GM23338 (cell line): Measurements from ENCODE around the gene S100A7. TPM values are rescaled to one million over a fixed set of nuclear protein-coding genes. Genes with fewer than 3 reads are reported as not detected.

ENCODE experiments used
- ATAC-seq: fragments of 200-7000 bp; cut with Tn5 transposase; 3 replicates; pipeline ENCODE4 v1.9.1; 2020
- DNase-seq: peaks from one replicate; pipeline ENCODE4 v3.0.0-alpha.2; 2015; ENCODE audit warnings: low spot score
- H2AFZ ChIP-seq: fragments of 200-600 bp; sonication (generic); 2 replicates; pipeline ENCODE4 v1.8.0; 2016; ENCODE audit warnings: antibody characterized with exemption, mild to moderate bottlenecking, moderate library complexity
- H3F3A ChIP-seq: fragments of 200-600 bp; sonication (generic); replicated peaks from 2 replicates; pipeline ENCODE4 v1.8.0; 2017; ENCODE audit warnings: antibody characterized with exemption, mixed run types, low read depth
- H3K27ac ChIP-seq: fragments of 200-600 bp; sonication (generic); 2 replicates; pipeline ENCODE4 v1.6.1; 2016; ENCODE audit warnings: low read depth
- H3K27me3 ChIP-seq: fragments of 200-600 bp; sonication (generic); 2 replicates; pipeline ENCODE4 v1.8.0; 2016; ENCODE audit warnings: mild to moderate bottlenecking, mixed run types, moderate library complexity; ENCODE audit not compliant: insufficient read depth
- H3K36me3 ChIP-seq: fragments of 200-600 bp; sonication (generic); 2 replicates; pipeline ENCODE4 v1.8.0; 2016; ENCODE audit warnings: mild to moderate bottlenecking; ENCODE audit not compliant: insufficient read depth
- H3K4me1 ChIP-seq: fragments of 200-600 bp; sonication (generic); 2 replicates; pipeline ENCODE4 v1.8.0; 2016; ENCODE audit warnings: mild to moderate bottlenecking, moderate library complexity; ENCODE audit not compliant: insufficient read depth
- H3K4me2 ChIP-seq: fragments of 200-600 bp; sonication (generic); 2 replicates; pipeline ENCODE4 v1.7.1; 2017; ENCODE audit warnings: mixed run types
- H3K4me3 ChIP-seq: fragments of 200-600 bp; sonication (generic); 2 replicates; pipeline ENCODE4 v1.6.1; 2016; ENCODE audit warnings: mixed run types
- H3K79me2 ChIP-seq: fragments of 200-600 bp; sonication (generic); replicated peaks from 2 replicates; pipeline ENCODE4 v1.8.0; 2017; ENCODE audit warnings: mild to moderate bottlenecking; ENCODE audit not compliant: insufficient read depth
- H3K9me2 ChIP-seq: fragments of 200-600 bp; sonication (generic); 2 replicates; pipeline ENCODE4 v1.8.0; 2017; ENCODE audit not compliant: insufficient read depth
- H4K20me1 ChIP-seq: fragments of 200-600 bp; sonication (generic); replicated peaks from 2 replicates; pipeline ENCODE4 v1.8.0; 2017; ENCODE audit warnings: mild to moderate bottlenecking; ENCODE audit not compliant: insufficient read depth
- H3K27ac Mint-ChIP-seq: 2 replicates; pipeline ENCODE4 v1.8.0; 2020; ENCODE audit warnings: inconsistent platforms, mild to moderate bottlenecking, moderate library complexity, mixed read lengths
- H3K27me3 Mint-ChIP-seq: 3 replicates; pipeline ENCODE4 v1.8.0; 2022; ENCODE audit warnings: low read depth, mild to moderate bottlenecking, moderate library complexity, mixed read lengths, inconsistent platforms; ENCODE audit not compliant: insufficient read depth, poor library complexity
- H3K36me3 Mint-ChIP-seq: 3 replicates; pipeline ENCODE4 v1.8.0; 2021; ENCODE audit warnings: low read depth, mild to moderate bottlenecking, inconsistent platforms, moderate library complexity, mixed read lengths
- H3K4me1 Mint-ChIP-seq: 3 replicates; pipeline ENCODE4 v1.8.0; 2020; ENCODE audit warnings: mild to moderate bottlenecking, inconsistent platforms, mixed read lengths
- H3K4me3 Mint-ChIP-seq: 3 replicates; pipeline ENCODE4 v1.8.0; 2021; ENCODE audit warnings: moderate library complexity, mild to moderate bottlenecking, inconsistent platforms, mixed read lengths
- H3K9me3 Mint-ChIP-seq: 3 replicates; pipeline ENCODE4 v1.8.0; 2020; ENCODE audit warnings: moderate library complexity, mild to moderate bottlenecking, inconsistent platforms, mixed read lengths
- CREB1 ChIP-seq: fragments of 250-450 bp; sonication (Bioruptor Pico); IDR thresholded peaks from 2 replicates; pipeline ENCODE4 v1.5.0; 2020; ENCODE audit warnings: low read depth, mild to moderate bottlenecking, moderate library complexity
- EZH2 ChIP-seq: fragments of 200-600 bp; sonication (generic); IDR thresholded peaks from one replicate; pipeline ENCODE4 v1.8.0; 2017; ENCODE audit warnings: antibody characterized with exemption, mild to moderate bottlenecking, low read depth; ENCODE audit not compliant: unreplicated experiment
- EZH2phosphoT487 ChIP-seq: fragments of 200-600 bp; sonication (generic); IDR thresholded peaks from one replicate; pipeline ENCODE4 v1.8.1; 2018; ENCODE audit warnings: antibody characterized with exemption; ENCODE audit not compliant: unreplicated experiment
- JUNB ChIP-seq: IDR thresholded peaks from one replicate; pipeline ENCODE4 v1.6.1; 2016; ENCODE audit warnings: antibody characterized with exemption; ENCODE audit not compliant: unreplicated experiment
- NANOG ChIP-seq: IDR thresholded peaks from 2 replicates; pipeline ENCODE4 v1.6.1; 2016; ENCODE audit warnings: antibody characterized with exemption, borderline replicate concordance
- POLR2AphosphoS5 ChIP-seq: IDR thresholded peaks from 2 replicates; pipeline ENCODE4 v1.6.1; 2016; ENCODE audit warnings: antibody characterized with exemption, low read depth
- STAT1 ChIP-seq: IDR thresholded peaks from one replicate; pipeline ENCODE4 v1.6.1; 2016; ENCODE audit warnings: antibody characterized with exemption; ENCODE audit not compliant: unreplicated experiment
- ZNF114 ChIP-seq: fragments of 250-450 bp; sonication (Bioruptor Pico); IDR thresholded peaks from 2 replicates; pipeline ENCODE4 v1.5.0; 2020; ENCODE audit warnings: mild to moderate bottlenecking, moderate library complexity
- ZNF331 ChIP-seq: fragments of 250-450 bp; sonication (Bioruptor Pico); IDR thresholded peaks from 2 replicates; pipeline ENCODE4 v1.5.0; 2020; ENCODE audit warnings: low read depth, mild to moderate bottlenecking, moderate library complexity
- polyA plus RNA-seq: library from polyadenylated mRNA; unstranded; fragments of >200 nt; fragmentation: Nextera tagmentation; extraction: Ambion mirVana; gene quantifications from 2 replicates; pipeline ENCODE4 v1.2.1, GENCODE V29; 2016
- total RNA-seq: library from RNA; depleted of rRNA; stranded (reverse); fragments of >200 nt; shearing (Covaris generic); gene quantifications from 2 replicates; pipeline ENCODE4 v1.2.3, GENCODE V29; 2014
- TF ChIP-seq, protein P1 (sequence below): fragments of 250-450 bp; sonication (Bioruptor Pico); IDR thresholded peaks from 2 replicates; pipeline ENCODE4 v1.5.0; 2020; ENCODE audit warnings: mild to moderate bottlenecking, moderate library complexity
- TF ChIP-seq, protein P2 (sequence below): IDR thresholded peaks from 2 replicates; pipeline ENCODE4 v1.6.1; 2016; ENCODE audit warnings: antibody characterized with exemption
- TF ChIP-seq, protein P3 (sequence below): IDR thresholded peaks from one replicate; pipeline ENCODE4 v1.6.1; 2018; ENCODE audit warnings: antibody characterized with exemption; ENCODE audit not compliant: unreplicated experiment
- TF ChIP-seq, protein P4 (sequence below), 2 experiments: fragments of 200-600 bp in 1 of 2; sonication (generic) in 1 of 2; conservative IDR thresholded peaks; 2 replicates each; pipeline versions ENCODE4 v1.5.1 to v1.6.1; 2016 to 2017; ENCODE audit warnings: antibody characterized with exemption in 2 of 2, low read depth in 2 of 2, mild to moderate bottlenecking in 2 of 2, moderate library complexity in 1 of 2

S100A7 gene
- total and polyA plus RNA-seq, 2 experiments from 2014 or later, result not detected

DNA sequence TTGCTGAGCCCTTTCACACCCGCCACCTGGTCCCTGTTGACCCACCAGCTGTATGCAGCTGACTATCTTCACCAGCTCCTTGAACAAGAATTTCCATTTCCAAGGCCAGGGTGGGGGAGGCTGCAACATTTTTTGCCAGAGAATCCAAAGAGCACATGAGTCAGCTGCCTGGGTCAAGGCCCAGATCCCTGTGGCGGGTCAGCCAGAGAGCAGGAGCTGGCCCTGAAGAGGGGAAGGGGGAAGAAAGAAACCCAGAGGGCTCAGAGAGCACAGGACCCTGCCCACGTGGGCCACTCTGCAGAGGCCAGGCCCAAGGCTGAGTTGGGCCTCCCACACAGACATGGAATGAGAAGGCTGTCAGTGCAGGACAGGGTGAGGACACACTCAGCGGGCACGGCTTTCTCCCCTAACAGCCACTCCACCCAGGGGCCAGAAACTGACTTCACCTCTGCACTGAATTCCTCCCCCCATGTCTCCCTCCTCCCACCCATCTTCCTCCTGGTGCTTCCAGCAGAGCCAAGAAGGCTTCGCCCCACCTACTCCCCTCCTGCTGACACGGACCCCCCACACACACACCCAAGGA is 46.5 kb upstream of the S100A7 start:
- Mint-ChIP-seq H3K4me3 (no peak overlapping the region), H3K9me3 (no peaks in the 10 kb centered on the region), H3K36me3 (no peaks in the 10 kb centered on the region), H3K4me1 (peaks cover 10% of the 10 kb centered on the region; the same call in 1 of the 3 replicates), H3K27ac (no peak overlapping the region), H3K27me3 (peaks cover 2% of the 10 kb centered on the region)
- peak overlapping the region; percentile 52; the same call in 1 of the 2 replicates for H2AFZ ChIP-seq
- H3K27me3 ChIP-seq, result no peaks in the 10 kb centered on the region
- TF ChIP-seq, protein P1, sequence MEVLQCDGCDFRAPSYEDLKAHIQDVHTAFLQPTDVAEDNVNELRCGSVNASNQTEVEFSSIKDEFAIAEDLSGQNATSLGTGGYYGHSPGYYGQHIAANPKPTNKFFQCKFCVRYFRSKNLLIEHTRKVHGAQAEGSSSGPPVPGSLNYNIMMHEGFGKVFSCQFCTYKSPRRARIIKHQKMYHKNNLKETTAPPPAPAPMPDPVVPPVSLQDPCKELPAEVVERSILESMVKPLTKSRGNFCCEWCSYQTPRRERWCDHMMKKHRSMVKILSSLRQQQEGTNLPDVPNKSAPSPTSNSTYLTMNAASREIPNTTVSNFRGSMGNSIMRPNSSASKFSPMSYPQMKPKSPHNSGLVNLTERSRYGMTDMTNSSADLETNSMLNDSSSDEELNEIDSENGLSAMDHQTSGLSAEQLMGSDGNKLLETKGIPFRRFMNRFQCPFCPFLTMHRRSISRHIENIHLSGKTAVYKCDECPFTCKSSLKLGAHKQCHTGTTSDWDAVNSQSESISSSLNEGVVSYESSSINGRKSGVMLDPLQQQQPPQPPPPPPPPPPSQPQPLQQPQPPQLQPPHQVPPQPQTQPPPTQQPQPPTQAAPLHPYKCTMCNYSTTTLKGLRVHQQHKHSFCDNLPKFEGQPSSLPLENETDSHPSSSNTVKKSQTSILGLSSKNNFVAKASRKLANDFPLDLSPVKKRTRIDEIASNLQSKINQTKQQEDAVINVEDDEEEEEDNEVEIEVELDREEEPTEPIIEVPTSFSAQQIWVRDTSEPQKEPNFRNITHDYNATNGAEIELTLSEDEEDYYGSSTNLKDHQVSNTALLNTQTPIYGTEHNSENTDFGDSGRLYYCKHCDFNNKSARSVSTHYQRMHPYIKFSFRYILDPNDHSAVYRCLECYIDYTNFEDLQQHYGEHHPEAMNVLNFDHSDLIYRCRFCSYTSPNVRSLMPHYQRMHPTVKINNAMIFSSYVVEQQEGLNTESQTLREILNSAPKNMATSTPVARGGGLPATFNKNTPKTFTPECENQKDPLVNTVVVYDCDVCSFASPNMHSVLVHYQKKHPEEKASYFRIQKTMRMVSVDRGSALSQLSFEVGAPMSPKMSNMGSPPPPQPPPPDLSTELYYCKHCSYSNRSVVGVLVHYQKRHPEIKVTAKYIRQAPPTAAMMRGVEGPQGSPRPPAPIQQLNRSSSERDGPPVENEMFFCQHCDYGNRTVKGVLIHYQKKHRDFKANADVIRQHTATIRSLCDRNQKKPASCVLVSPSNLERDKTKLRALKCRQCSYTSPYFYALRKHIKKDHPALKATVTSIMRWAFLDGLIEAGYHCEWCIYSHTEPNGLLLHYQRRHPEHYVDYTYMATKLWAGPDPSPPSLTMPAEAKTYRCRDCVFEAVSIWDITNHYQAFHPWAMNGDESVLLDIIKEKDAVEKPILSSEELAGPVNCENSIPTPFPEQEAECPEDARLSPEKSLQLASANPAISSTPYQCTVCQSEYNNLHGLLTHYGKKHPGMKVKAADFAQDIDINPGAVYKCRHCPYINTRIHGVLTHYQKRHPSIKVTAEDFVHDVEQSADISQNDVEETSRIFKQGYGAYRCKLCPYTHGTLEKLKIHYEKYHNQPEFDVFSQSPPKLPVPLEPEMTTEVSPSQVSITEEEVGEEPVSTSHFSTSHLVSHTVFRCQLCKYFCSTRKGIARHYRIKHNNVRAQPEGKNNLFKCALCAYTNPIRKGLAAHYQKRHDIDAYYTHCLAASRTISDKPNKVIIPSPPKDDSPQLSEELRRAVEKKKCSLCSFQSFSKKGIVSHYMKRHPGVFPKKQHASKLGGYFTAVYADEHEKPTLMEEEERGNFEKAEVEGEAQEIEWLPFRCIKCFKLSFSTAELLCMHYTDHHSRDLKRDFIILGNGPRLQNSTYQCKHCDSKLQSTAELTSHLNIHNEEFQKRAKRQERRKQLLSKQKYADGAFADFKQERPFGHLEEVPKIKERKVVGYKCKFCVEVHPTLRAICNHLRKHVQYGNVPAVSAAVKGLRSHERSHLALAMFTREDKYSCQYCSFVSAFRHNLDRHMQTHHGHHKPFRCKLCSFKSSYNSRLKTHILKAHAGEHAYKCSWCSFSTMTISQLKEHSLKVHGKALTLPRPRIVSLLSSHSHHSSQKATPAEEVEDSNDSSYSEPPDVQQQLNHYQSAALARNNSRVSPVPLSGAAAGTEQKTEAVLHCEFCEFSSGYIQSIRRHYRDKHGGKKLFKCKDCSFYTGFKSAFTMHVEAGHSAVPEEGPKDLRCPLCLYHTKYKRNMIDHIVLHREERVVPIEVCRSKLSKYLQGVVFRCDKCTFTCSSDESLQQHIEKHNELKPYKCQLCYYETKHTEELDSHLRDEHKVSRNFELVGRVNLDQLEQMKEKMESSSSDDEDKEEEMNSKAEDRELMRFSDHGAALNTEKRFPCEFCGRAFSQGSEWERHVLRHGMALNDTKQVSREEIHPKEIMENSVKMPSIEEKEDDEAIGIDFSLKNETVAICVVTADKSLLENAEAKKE (CRISPR knock-in tag), result no peak
- TF ChIP-seq POLR2AphosphoS5 (no peak), CREB1 (CRISPR knock-in tag) (no peak), ZNF114 (CRISPR knock-in tag) (no peak), JUNB (no peak), EZH2phosphoT487 (no peak), EZH2 (no peak), STAT1 (no peak), ZNF331 (CRISPR knock-in tag) (no peak), NANOG (no peak)
- TF ChIP-seq, protein P2, sequence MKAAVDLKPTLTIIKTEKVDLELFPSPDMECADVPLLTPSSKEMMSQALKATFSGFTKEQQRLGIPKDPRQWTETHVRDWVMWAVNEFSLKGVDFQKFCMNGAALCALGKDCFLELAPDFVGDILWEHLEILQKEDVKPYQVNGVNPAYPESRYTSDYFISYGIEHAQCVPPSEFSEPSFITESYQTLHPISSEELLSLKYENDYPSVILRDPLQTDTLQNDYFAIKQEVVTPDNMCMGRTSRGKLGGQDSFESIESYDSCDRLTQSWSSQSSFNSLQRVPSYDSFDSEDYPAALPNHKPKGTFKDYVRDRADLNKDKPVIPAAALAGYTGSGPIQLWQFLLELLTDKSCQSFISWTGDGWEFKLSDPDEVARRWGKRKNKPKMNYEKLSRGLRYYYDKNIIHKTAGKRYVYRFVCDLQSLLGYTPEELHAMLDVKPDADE, result no peak
- TF ChIP-seq, protein P3, sequence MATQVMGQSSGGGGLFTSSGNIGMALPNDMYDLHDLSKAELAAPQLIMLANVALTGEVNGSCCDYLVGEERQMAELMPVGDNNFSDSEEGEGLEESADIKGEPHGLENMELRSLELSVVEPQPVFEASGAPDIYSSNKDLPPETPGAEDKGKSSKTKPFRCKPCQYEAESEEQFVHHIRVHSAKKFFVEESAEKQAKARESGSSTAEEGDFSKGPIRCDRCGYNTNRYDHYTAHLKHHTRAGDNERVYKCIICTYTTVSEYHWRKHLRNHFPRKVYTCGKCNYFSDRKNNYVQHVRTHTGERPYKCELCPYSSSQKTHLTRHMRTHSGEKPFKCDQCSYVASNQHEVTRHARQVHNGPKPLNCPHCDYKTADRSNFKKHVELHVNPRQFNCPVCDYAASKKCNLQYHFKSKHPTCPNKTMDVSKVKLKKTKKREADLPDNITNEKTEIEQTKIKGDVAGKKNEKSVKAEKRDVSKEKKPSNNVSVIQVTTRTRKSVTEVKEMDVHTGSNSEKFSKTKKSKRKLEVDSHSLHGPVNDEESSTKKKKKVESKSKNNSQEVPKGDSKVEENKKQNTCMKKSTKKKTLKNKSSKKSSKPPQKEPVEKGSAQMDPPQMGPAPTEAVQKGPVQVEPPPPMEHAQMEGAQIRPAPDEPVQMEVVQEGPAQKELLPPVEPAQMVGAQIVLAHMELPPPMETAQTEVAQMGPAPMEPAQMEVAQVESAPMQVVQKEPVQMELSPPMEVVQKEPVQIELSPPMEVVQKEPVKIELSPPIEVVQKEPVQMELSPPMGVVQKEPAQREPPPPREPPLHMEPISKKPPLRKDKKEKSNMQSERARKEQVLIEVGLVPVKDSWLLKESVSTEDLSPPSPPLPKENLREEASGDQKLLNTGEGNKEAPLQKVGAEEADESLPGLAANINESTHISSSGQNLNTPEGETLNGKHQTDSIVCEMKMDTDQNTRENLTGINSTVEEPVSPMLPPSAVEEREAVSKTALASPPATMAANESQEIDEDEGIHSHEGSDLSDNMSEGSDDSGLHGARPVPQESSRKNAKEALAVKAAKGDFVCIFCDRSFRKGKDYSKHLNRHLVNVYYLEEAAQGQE, result no peak
- TF ChIP-seq, protein P4, sequence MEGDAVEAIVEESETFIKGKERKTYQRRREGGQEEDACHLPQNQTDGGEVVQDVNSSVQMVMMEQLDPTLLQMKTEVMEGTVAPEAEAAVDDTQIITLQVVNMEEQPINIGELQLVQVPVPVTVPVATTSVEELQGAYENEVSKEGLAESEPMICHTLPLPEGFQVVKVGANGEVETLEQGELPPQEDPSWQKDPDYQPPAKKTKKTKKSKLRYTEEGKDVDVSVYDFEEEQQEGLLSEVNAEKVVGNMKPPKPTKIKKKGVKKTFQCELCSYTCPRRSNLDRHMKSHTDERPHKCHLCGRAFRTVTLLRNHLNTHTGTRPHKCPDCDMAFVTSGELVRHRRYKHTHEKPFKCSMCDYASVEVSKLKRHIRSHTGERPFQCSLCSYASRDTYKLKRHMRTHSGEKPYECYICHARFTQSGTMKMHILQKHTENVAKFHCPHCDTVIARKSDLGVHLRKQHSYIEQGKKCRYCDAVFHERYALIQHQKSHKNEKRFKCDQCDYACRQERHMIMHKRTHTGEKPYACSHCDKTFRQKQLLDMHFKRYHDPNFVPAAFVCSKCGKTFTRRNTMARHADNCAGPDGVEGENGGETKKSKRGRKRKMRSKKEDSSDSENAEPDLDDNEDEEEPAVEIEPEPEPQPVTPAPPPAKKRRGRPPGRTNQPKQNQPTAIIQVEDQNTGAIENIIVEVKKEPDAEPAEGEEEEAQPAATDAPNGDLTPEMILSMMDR (conservative IDR thresholded peaks at IDR 0.05; ENCODE audit: low read depth in 2 of 2), result no peak
- DNase-seq (no peak), ATAC-seq (no peak)
- H3K4me1 ChIP-seq, result no peaks in the 10 kb centered on the region
- no peak overlapping the region for H3K4me3 ChIP-seq
- no peaks in the 10 kb centered on the region for H3K79me2 ChIP-seq
- H4K20me1 ChIP-seq, result no peaks in the 10 kb centered on the region
- no peaks in the 10 kb centered on the region for H3K36me3 ChIP-seq
- H3K27ac ChIP-seq, result no peak overlapping the region
- H3K9me2 ChIP-seq, result no peaks in the 10 kb centered on the region
- no peak overlapping the region for H3K4me2 ChIP-seq
- H3F3A ChIP-seq, result no peaks in the 10 kb centered on the region
